Transverse colon (tissue), 4 donors: ENCODE measurements around the gene SNX18. TPM values are rescaled to one million over a fixed set of nuclear protein-coding genes. Genes with fewer than 3 reads are reported as not detected.
A peak's percentile ranks its signal among the peaks of the same experiment; 100 is the strongest.

ENCODE experiments used
- DNase-seq: peaks from one replicate; pipeline ENCODE4 v3.0.0-alpha.2; 2019
- H3K27ac ChIP-seq, 4 donors: fragments of 200-600 bp; sonication (generic); 2 replicates each; pipeline ENCODE4 v1.5.1; 2016 to 2018; ENCODE audit warnings: inconsistent platforms in 4 of 4
- H3K27me3 ChIP-seq: fragments of 200-600 bp; sonication (generic); 2 replicates; pipeline ENCODE4 v1.5.1; 2017; ENCODE audit warnings: inconsistent platforms
- H3K36me3 ChIP-seq, 4 donors: fragments of 200-600 bp; sonication (generic); 2 replicates each; pipeline ENCODE4 v1.5.1; 2017 to 2019; ENCODE audit warnings: inconsistent platforms in 4 of 4
- H3K4me1 ChIP-seq, 4 donors: fragments of 200-600 bp; sonication (generic); 2 replicates each; pipeline ENCODE4 v1.5.1; 2017 to 2020; ENCODE audit warnings: inconsistent platforms in 4 of 4
- H3K4me3 ChIP-seq, 4 donors: fragments of 200-600 bp; sonication (generic); 1 replicate in 1 of 4; 2 replicates in 3 of 4; pipeline versions ENCODE4 v1.5.1 to v1.6.1; 2017 to 2019; ENCODE audit warnings: inconsistent platforms in 4 of 4
- H3K9me3 ChIP-seq, 2 donors: fragments of 200-600 bp; sonication (generic); 2 replicates each; pipeline ENCODE4 v1.5.1; 2017 to 2019; ENCODE audit warnings: inconsistent platforms in 2 of 2
- EP300 ChIP-seq: sonication (generic); formaldehyde crosslinking; IDR thresholded peaks from one replicate; pipeline ENCODE4 v1.6.1; 2017; ENCODE audit warnings: antibody characterized with exemption, low read depth
- POLR2A ChIP-seq: fragments of 450-650 bp; IDR thresholded peaks from one replicate; pipeline ENCODE4 v1.6.1; 2016; ENCODE audit warnings: antibody characterized with exemption, mild to moderate bottlenecking, moderate library complexity
- POLR2AphosphoS5 ChIP-seq, 3 donors: sonication (generic); formaldehyde crosslinking; IDR thresholded peaks; one replicate each; pipeline ENCODE4 v1.6.1; 2016; ENCODE audit warnings: antibody characterized with exemption in 3 of 3
- WGBS, 2 donors: methylation state at CpG; one replicate each; pipeline ENCODE4 v1.1.5; 2018; ENCODE audit warnings: low coverage in 1 of 2; 5-methylcytosine and 5-hydroxymethylcytosine counted together
- in situ Hi-C, 4 donors: fragments of 200-750 bp; cut with MboI; loops; one replicate each; pipeline versions ENCODE4 v1.15.0 to v1.15.1; 2017; ENCODE audit warnings: low sequenced_read_pairs in 3 of 4, low pct_ligation_motif_present in 1 of 4, low pct_unique_long_range_greater_than_20kb in 1 of 4
- intact Hi-C: fragments of 100-400 bp; cut with DNase I; formaldehyde crosslinking; loops from one replicate; pipeline ENCODE4 v1.15.1; 2023; ENCODE audit warnings: low total_unique reads
- total RNA-seq, 4 donors: library from RNA; depleted of rRNA; stranded (reverse); fragments of >200 nt; gene quantifications; one replicate each; pipeline ENCODE4 v1.1.0, GENCODE V29; 2016
- TF ChIP-seq, protein P1 (sequence below), 5 experiments: fragments of 200-600 bp in 3 of 5; fragments of 450-650 bp in 2 of 5; sonication (generic) in 3 of 5; IDR thresholded peaks; 1 replicate in 2 of 5; 2 replicates in 3 of 5; pipeline ENCODE4 v1.5.1; 2016 to 2017; ENCODE audit warnings: antibody characterized with exemption in 5 of 5, inconsistent platforms in 3 of 5, mild to moderate bottlenecking in 2 of 5, moderate library complexity in 1 of 5

Gene SNX18
- total RNA-seq, 4 donors from 2014 or later, result 18.0 to 35.4 (median 20.0) TPM

DNA sequence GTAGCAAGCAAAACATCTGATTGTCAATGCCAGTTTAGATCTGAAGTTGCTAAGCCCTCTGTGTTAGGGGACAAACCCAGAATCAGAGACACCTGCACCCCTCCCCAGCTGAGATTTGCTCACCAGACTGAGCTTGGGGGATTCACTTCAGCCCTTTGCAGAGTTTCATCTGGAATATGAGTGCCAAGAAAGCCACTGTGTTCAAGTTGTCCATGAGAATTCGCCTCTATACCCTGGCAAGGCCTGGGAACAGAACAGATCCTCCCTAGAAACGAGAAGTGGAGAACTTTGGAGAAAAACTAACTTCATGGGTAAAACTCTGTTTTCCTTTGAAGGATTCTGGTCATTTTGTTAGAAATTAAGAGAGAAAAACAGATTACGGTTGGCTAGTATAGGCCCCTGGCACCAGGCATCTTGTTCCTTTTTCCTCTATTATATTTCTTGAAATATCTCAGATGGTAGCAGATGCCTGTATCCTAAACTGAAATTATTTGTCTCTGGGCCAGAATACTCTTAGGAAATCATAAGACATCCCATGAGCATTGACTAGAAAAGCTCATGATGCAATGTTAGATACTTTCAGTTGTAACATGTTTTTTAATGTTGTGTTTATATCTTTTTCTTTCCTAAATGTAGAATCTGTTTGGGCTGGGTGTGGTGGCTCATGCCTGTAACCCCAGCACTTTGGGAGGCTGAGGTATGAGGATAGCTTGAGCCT, 64.4 kb downstream of the SNX18 start:
- Histone ChIP-seq H3K27me3 (no peaks in the 10 kb centered on the region), H3K9me3 (no peaks in the 10 kb centered on the region), H3K4me1 (peaks cover 0 to 22% (median 3%) of the 10 kb centered on the region in 4 donors), H3K27ac (peak overlapping the region; percentile 9 to 70 (median 28)), H3K4me3 (no peak overlapping the region), H3K36me3 (no peaks in the 10 kb centered on the region)
- in situ Hi-C loops (no loop called here), intact Hi-C loops (no loop called here)
- WGBS, 2 donors, result 73 to 100% methylated on average over 1 to 3 of the region's 3 CpGs
- no peak for DNase-seq
- TF ChIP-seq POLR2A, result no peak
- TF ChIP-seq EP300, result no peak
- TF ChIP-seq POLR2AphosphoS5 (IDR thresholded peaks at IDR 0.05), result peak in 1 of 3 donors; percentile 52
- TF ChIP-seq, protein P1, sequence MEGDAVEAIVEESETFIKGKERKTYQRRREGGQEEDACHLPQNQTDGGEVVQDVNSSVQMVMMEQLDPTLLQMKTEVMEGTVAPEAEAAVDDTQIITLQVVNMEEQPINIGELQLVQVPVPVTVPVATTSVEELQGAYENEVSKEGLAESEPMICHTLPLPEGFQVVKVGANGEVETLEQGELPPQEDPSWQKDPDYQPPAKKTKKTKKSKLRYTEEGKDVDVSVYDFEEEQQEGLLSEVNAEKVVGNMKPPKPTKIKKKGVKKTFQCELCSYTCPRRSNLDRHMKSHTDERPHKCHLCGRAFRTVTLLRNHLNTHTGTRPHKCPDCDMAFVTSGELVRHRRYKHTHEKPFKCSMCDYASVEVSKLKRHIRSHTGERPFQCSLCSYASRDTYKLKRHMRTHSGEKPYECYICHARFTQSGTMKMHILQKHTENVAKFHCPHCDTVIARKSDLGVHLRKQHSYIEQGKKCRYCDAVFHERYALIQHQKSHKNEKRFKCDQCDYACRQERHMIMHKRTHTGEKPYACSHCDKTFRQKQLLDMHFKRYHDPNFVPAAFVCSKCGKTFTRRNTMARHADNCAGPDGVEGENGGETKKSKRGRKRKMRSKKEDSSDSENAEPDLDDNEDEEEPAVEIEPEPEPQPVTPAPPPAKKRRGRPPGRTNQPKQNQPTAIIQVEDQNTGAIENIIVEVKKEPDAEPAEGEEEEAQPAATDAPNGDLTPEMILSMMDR (IDR thresholded peaks at IDR 0.05), result no peak

DNA sequence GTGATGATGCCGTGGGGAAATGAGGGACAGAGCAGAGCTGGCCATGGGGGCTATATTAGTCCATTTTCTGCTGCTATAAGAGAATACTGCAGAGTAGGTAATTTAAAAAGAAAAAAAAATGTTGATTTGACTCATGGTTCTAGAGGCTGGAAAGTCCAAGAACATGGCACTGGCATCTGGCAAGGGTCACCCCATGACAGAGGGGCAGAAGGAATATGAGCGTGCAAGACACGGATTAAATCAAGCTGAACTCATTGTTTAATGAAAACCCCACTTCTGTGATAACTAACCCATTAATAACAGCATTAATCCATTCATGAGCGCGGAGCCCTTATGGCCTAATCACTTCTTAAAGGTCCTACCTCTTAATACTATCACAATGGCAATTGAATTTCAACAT, 68.8 kb downstream of the SNX18 start:
- no peak for DNase-seq
- no peaks in the 10 kb centered on the region for H3K36me3 ChIP-seq
- TF ChIP-seq POLR2AphosphoS5 (IDR thresholded peaks at IDR 0.05), result no peak
- H3K27ac ChIP-seq, result no peak overlapping the region
- H3K4me3 ChIP-seq, result no peak overlapping the region
- in situ Hi-C loops, result no loop called here
- intact Hi-C loops, result no loop called here
- H3K4me1 ChIP-seq, result peaks cover 0 to 6% (median 0%) of the 10 kb centered on the region in 4 donors
- H3K9me3 ChIP-seq, result no peaks in the 10 kb centered on the region
- no peaks in the 10 kb centered on the region for H3K27me3 ChIP-seq
- WGBS, 2 donors, result 92 to 94% methylated on average over 3 to 5 of the region's 5 CpGs

DNA sequence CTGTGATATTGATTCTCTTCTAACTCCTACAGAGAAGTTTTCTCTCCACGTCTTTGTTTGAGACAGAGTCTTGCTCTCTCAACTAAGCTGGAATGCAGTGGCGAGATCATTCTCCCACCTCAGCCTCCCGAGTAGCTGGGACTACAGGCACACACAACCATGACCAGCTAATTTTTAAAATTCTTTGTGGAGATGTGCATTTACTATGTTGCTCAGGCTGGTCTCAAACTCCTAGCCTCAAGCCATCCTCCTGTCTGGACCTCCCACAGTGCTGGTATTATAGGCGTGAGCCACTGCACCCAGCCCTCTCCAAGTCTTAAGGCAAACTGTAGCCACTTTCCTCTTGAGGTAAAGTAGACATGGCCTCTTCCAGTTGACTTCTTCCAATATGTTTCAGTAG, 72.2 kb downstream of the SNX18 start:
- Histone ChIP-seq H3K27me3 (no peaks in the 10 kb centered on the region), H3K36me3 (no peaks in the 10 kb centered on the region), H3K4me3 (no peak overlapping the region), H3K4me1 (no peaks in the 10 kb centered on the region), H3K9me3 (no peaks in the 10 kb centered on the region), H3K27ac (no peak overlapping the region)
- in situ Hi-C loops, result no loop called here
- intact Hi-C loops, result no loop called here
- no peak for TF ChIP-seq EP300
- no peak for TF ChIP-seq POLR2AphosphoS5 (IDR thresholded peaks at IDR 0.05)
- TF ChIP-seq, protein P1 (IDR thresholded peaks at IDR 0.05), result no peak
- TF ChIP-seq POLR2A, result no peak
- DNase-seq, result no peak
- WGBS, 2 donors, result 90 to 92% methylated on average over 4 of the region's 4 CpGs

DNA sequence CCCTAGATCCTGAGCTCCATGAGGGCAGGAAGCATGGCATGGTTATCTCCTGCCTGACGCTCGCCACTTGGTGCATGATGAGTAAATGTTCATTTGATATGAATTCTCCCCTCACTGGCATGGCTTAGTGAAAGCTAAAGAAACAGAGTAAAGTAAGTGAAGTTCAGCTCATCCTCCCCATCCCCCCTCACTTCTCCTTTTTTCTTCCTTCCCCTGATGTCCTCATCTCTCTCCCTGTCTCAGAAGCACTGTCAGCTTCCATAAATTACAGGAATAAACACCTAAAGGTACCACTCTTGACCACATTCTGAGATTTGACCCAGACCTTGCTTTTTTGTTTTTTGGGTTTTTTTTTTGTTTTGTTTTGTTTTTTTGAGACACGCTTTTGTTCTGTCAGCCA, 73.3 kb downstream of the SNX18 start:
- in situ Hi-C loops (no loop called here), intact Hi-C loops (no loop called here)
- no peak for TF ChIP-seq POLR2A
- TF ChIP-seq, protein P1 (IDR thresholded peaks at IDR 0.05), result no peak
- TF ChIP-seq EP300, result no peak
- no peak for TF ChIP-seq POLR2AphosphoS5 (IDR thresholded peaks at IDR 0.05)
- Histone ChIP-seq H3K27me3 (no peaks in the 10 kb centered on the region), H3K4me3 (no peak overlapping the region), H3K9me3 (no peaks in the 10 kb centered on the region), H3K4me1 (no peaks in the 10 kb centered on the region), H3K27ac (no peak overlapping the region), H3K36me3 (no peaks in the 10 kb centered on the region)
- no peak for DNase-seq
- WGBS, 2 donors, result 95 to 100% methylated on average over 3 of the region's 3 CpGs

DNA sequence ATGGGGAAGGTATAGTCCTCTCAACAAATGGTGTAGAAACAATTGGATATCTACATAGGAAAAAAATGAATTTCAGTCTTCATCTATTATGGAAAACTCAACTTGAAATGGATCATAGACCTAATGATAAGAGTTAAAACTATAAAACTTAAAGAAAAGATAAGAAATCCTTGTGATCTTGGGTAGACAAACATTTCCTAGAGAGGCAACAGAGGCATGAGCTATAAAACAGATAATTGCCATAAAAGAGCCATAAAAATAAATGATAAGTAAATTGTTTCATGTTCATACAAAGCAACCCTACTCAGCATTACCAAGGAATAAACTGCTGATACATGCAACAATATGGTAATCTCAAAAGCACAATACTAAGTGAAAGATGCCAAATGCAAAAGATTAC, 76.2 kb downstream of the SNX18 start:
- intact Hi-C loops (no loop called here), in situ Hi-C loops (no loop called here)
- Histone ChIP-seq H3K9me3 (no peaks in the 10 kb centered on the region), H3K27ac (no peak overlapping the region), H3K4me1 (no peaks in the 10 kb centered on the region), H3K4me3 (no peak overlapping the region), H3K36me3 (no peaks in the 10 kb centered on the region), H3K27me3 (no peaks in the 10 kb centered on the region)
- TF ChIP-seq POLR2AphosphoS5 (IDR thresholded peaks at IDR 0.05), result no peak
- TF ChIP-seq EP300, result no peak
- TF ChIP-seq, protein P1 (IDR thresholded peaks at IDR 0.05), result no peak
- TF ChIP-seq POLR2A, result no peak
- no peak for DNase-seq
